ENCODE results near the gene TMPRSS7.

TMPRSS7 gene

GRCh38 chr3:112002096-112002971 lies 32.2 kb upstream of the TMPRSS7 start:
- WGBS, 2 experiments: 84 to 87% methylated on average over 7 to 8 of the region's 8 CpGs
- no peaks in the 10 kb centered on the region for H3K9me3 ChIP-seq (ENCODE audit: control insufficient read depth, low read length)

GRCh38 chr3:112003321-112004080 lies 31.0 kb upstream of the TMPRSS7 start:
- no peak overlapping the region for H3K4me3 ChIP-seq (ENCODE audit: insufficient read depth, low read depth, low read length)

More at GRCh38 chr3:112002096-112002971, 32.2 kb upstream of the TMPRSS7 start:
- peaks cover 15% of the 10 kb centered on the region for H3K27me3 ChIP-seq (ENCODE audit: control insufficient read depth, insufficient read depth, low read length, poor library complexity, severe bottlenecking)
- H3K4me3 ChIP-seq (ENCODE audit: insufficient read depth, low read depth, low read length): no peak overlapping the region
- H3K4me1 ChIP-seq (ENCODE audit: control insufficient read depth, insufficient read depth, low read length): peaks cover 56% of the 10 kb centered on the region
- H3K36me3 ChIP-seq (ENCODE audit: control insufficient read depth, insufficient read depth, low read length): peaks cover 45% of the 10 kb centered on the region
- H3K27ac ChIP-seq (ENCODE audit: insufficient read depth, low read depth, low read length, poor library complexity, severe bottlenecking): no peak overlapping the region

GRCh38 chr3:112004187-112004586 lies 30.3 kb upstream of the TMPRSS7 start:
- Histone ChIP-seq H3K27me3 (ENCODE audit: control insufficient read depth, insufficient read depth, low read length, poor library complexity, severe bottlenecking) (peaks cover 15% of the 10 kb centered on the region), H3K4me3 (ENCODE audit: insufficient read depth, low read depth, low read length) (no peak overlapping the region), H3K36me3 (ENCODE audit: control insufficient read depth, insufficient read depth, low read length) (peaks cover 59% of the 10 kb centered on the region), H3K27ac (ENCODE audit: insufficient read depth, low read depth, low read length, poor library complexity, severe bottlenecking) (no peak overlapping the region), H3K9me3 (ENCODE audit: control insufficient read depth, low read length) (no peaks in the 10 kb centered on the region), H3K4me1 (ENCODE audit: control insufficient read depth, insufficient read depth, low read length) (peaks cover 52% of the 10 kb centered on the region)
- 86 to 99% methylated on average over 2 of the region's 2 CpGs for WGBS, 2 experiments

More at GRCh38 chr3:112003321-112004080, 31.0 kb upstream of the TMPRSS7 start:
- peaks cover 15% of the 10 kb centered on the region for H3K27me3 ChIP-seq (ENCODE audit: control insufficient read depth, insufficient read depth, low read length, poor library complexity, severe bottlenecking)
- WGBS, 2 experiments: 90 to 92% methylated on average over 4 of the region's 4 CpGs
- H3K36me3 ChIP-seq (ENCODE audit: control insufficient read depth, insufficient read depth, low read length): peaks cover 53% of the 10 kb centered on the region
- H3K9me3 ChIP-seq (ENCODE audit: control insufficient read depth, low read length): no peaks in the 10 kb centered on the region
- peaks cover 52% of the 10 kb centered on the region for H3K4me1 ChIP-seq (ENCODE audit: control insufficient read depth, insufficient read depth, low read length)
- no peak overlapping the region for H3K27ac ChIP-seq (ENCODE audit: insufficient read depth, low read depth, low read length, poor library complexity, severe bottlenecking)

- H3K27me3 ChIP-seq (ENCODE audit: control insufficient read depth, insufficient read depth, low read length, poor library complexity, severe bottlenecking): peaks cover 15% of the 10 kb centered on the region
Measured at GRCh38 chr3:112004669-112005068, 29.9 kb upstream of the TMPRSS7 start.

GRCh38 chr3:112005091-112005672 lies 29.4 kb upstream of the TMPRSS7 start:
- H3K27ac ChIP-seq (ENCODE audit: insufficient read depth, low read depth, low read length, poor library complexity, severe bottlenecking): no peak overlapping the region
- H3K36me3 ChIP-seq (ENCODE audit: control insufficient read depth, insufficient read depth, low read length): peaks cover 60% of the 10 kb centered on the region
- H3K27me3 ChIP-seq (ENCODE audit: control insufficient read depth, insufficient read depth, low read length, poor library complexity, severe bottlenecking): peaks cover 15% of the 10 kb centered on the region
- WGBS, 2 experiments: 82 to 88% methylated on average over 4 of the region's 4 CpGs
- H3K4me1 ChIP-seq (ENCODE audit: control insufficient read depth, insufficient read depth, low read length): peaks cover 52% of the 10 kb centered on the region
- no peaks in the 10 kb centered on the region for H3K9me3 ChIP-seq (ENCODE audit: control insufficient read depth, low read length)
- no peak overlapping the region for H3K4me3 ChIP-seq (ENCODE audit: insufficient read depth, low read depth, low read length)

More at GRCh38 chr3:112004669-112005068, 29.9 kb upstream of the TMPRSS7 start:
- peaks cover 60% of the 10 kb centered on the region for H3K36me3 ChIP-seq (ENCODE audit: control insufficient read depth, insufficient read depth, low read length)
- H3K9me3 ChIP-seq (ENCODE audit: control insufficient read depth, low read length): no peaks in the 10 kb centered on the region
- H3K4me3 ChIP-seq (ENCODE audit: insufficient read depth, low read depth, low read length): no peak overlapping the region
- no peak overlapping the region for H3K27ac ChIP-seq (ENCODE audit: insufficient read depth, low read depth, low read length, poor library complexity, severe bottlenecking)
- peaks cover 52% of the 10 kb centered on the region for H3K4me1 ChIP-seq (ENCODE audit: control insufficient read depth, insufficient read depth, low read length)
- 73 to 80% methylated on average over 2 of the region's 2 CpGs for WGBS, 2 experiments

GRCh38 chr3:112007633-112008032 lies 26.9 kb upstream of the TMPRSS7 start:
- peaks cover 62% of the 10 kb centered on the region for H3K36me3 ChIP-seq (ENCODE audit: control insufficient read depth, insufficient read depth, low read length)
- H3K4me1 ChIP-seq (ENCODE audit: control insufficient read depth, insufficient read depth, low read length): peaks cover 32% of the 10 kb centered on the region
- no peak overlapping the region for H3K4me3 ChIP-seq (ENCODE audit: insufficient read depth, low read depth, low read length)
- 100% methylated on average over 1 of the region's 1 CpG; no CpG with 5 or more reads in 1 of the 2 experiments for WGBS, 2 experiments
- H3K27me3 ChIP-seq (ENCODE audit: control insufficient read depth, insufficient read depth, low read length, poor library complexity, severe bottlenecking): peaks cover 3% of the 10 kb centered on the region
- H3K9me3 ChIP-seq (ENCODE audit: control insufficient read depth, low read length): no peaks in the 10 kb centered on the region
- no peak overlapping the region for H3K27ac ChIP-seq (ENCODE audit: insufficient read depth, low read depth, low read length, poor library complexity, severe bottlenecking)

- Histone ChIP-seq H3K9me3 (ENCODE audit: control insufficient read depth, low read length) (no peaks in the 10 kb centered on the region), H3K36me3 (ENCODE audit: control insufficient read depth, insufficient read depth, low read length) (peaks cover 46% of the 10 kb centered on the region), H3K27me3 (ENCODE audit: control insufficient read depth, insufficient read depth, low read length, poor library complexity, severe bottlenecking) (no peaks in the 10 kb centered on the region), H3K4me3 (ENCODE audit: insufficient read depth, low read depth, low read length) (no peak overlapping the region), H3K27ac (ENCODE audit: insufficient read depth, low read depth, low read length, poor library complexity, severe bottlenecking) (no peak overlapping the region), H3K4me1 (ENCODE audit: control insufficient read depth, insufficient read depth, low read length) (peaks cover 11% of the 10 kb centered on the region)
- 100% methylated on average over 1 of the region's 2 CpGs; no CpG with 5 or more reads in 1 of the 2 experiments for WGBS, 2 experiments
Measured at GRCh38 chr3:112009670-112010069, 24.9 kb upstream of the TMPRSS7 start.

GRCh38 chr3:112010636-112011035 lies 23.9 kb upstream of the TMPRSS7 start:
- H3K4me1 ChIP-seq (ENCODE audit: control insufficient read depth, insufficient read depth, low read length): peaks cover 7% of the 10 kb centered on the region
- peaks cover 39% of the 10 kb centered on the region for H3K36me3 ChIP-seq (ENCODE audit: control insufficient read depth, insufficient read depth, low read length)
- H3K27me3 ChIP-seq (ENCODE audit: control insufficient read depth, insufficient read depth, low read length, poor library complexity, severe bottlenecking): no peaks in the 10 kb centered on the region
- no peak overlapping the region for H3K27ac ChIP-seq (ENCODE audit: insufficient read depth, low read depth, low read length, poor library complexity, severe bottlenecking)
- H3K9me3 ChIP-seq (ENCODE audit: control insufficient read depth, low read length): no peaks in the 10 kb centered on the region
- 75 to 87% methylated on average over 3 of the region's 3 CpGs for WGBS, 2 experiments
- no peak overlapping the region for H3K4me3 ChIP-seq (ENCODE audit: insufficient read depth, low read depth, low read length)

GRCh38 chr3:112011376-112011940 lies 23.1 kb upstream of the TMPRSS7 start:
- Histone ChIP-seq H3K27ac (ENCODE audit: insufficient read depth, low read depth, low read length, poor library complexity, severe bottlenecking) (no peak overlapping the region), H3K4me1 (ENCODE audit: control insufficient read depth, insufficient read depth, low read length) (peaks cover 13% of the 10 kb centered on the region), H3K27me3 (ENCODE audit: control insufficient read depth, insufficient read depth, low read length, poor library complexity, severe bottlenecking) (no peaks in the 10 kb centered on the region), H3K36me3 (ENCODE audit: control insufficient read depth, insufficient read depth, low read length) (peaks cover 35% of the 10 kb centered on the region), H3K9me3 (ENCODE audit: control insufficient read depth, low read length) (no peaks in the 10 kb centered on the region), H3K4me3 (ENCODE audit: insufficient read depth, low read depth, low read length) (no peak overlapping the region)
- 86% methylated on average over 6 of the region's 6 CpGs for WGBS, 2 experiments

Measured in ectodermal cell (in vitro differentiated cells).